Fibroblast of lung (primary cell): ENCODE results near the gene RAPGEF3.

ENCODE experiments used
- EZH2 ChIP-seq: IDR thresholded peaks from 2 replicates; pipeline ENCODE4 v1.5.1; 2012; ENCODE audit warnings: low read length, control low read depth, mild to moderate bottlenecking; ENCODE audit errors: missing control alignments
- TF ChIP-seq, protein P1 (sequence below), 2 donors: IDR thresholded peaks in 1 of 2; conservative IDR thresholded peaks in 1 of 2; 1 replicate in 1 of 2; 2 replicates in 1 of 2; pipeline ENCODE4 v1.5.1; 2011 to 2012; ENCODE audit warnings: low read length in 2 of 2, control low read depth in 1 of 2, inconsistent platforms in 1 of 2, low read depth in 1 of 2, mild to moderate bottlenecking in 1 of 2

- TF ChIP-seq, protein P1, sequence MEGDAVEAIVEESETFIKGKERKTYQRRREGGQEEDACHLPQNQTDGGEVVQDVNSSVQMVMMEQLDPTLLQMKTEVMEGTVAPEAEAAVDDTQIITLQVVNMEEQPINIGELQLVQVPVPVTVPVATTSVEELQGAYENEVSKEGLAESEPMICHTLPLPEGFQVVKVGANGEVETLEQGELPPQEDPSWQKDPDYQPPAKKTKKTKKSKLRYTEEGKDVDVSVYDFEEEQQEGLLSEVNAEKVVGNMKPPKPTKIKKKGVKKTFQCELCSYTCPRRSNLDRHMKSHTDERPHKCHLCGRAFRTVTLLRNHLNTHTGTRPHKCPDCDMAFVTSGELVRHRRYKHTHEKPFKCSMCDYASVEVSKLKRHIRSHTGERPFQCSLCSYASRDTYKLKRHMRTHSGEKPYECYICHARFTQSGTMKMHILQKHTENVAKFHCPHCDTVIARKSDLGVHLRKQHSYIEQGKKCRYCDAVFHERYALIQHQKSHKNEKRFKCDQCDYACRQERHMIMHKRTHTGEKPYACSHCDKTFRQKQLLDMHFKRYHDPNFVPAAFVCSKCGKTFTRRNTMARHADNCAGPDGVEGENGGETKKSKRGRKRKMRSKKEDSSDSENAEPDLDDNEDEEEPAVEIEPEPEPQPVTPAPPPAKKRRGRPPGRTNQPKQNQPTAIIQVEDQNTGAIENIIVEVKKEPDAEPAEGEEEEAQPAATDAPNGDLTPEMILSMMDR (conservative IDR thresholded peaks at IDR 0.05 in 1 of 2, IDR thresholded peaks at IDR 0.05 in 1 of 2; ENCODE audit: low read depth in 1 of 2, low read length in 2 of 2) = peak; percentile 9 to 26
- no peak for TF ChIP-seq EZH2
Observed at GRCh38 chr12:47797441-47797840, 38.8 kb upstream of the RAPGEF3 start.
